ENCODE measurements around the gene C20orf173. TPM values are rescaled to one million over a fixed set of nuclear protein-coding genes. Genes with fewer than 3 reads are reported as not detected.

The C20orf173 gene
- total RNA-seq = not detected
- not detected for total RNA-seq (2013)

GRCh38 chr20:35529552-35529951 lies at the start of gene C20orf173:
C20orf173 (minus strand) TSS chr20:35529652; CDS start chr20:35529373, 279 bp downstream.
- intact Hi-C loops (cut with micrococcal nuclease) = no loop called here
- no peaks in the 10 kb centered on the region for H3K27me3 Mint-ChIP-seq (ENCODE audit: low read depth in 2 of 2)
- H3K4me3 Mint-ChIP-seq = no peak within 1 kb of the TSS
- WGBS (ENCODE audit: insufficient coverage) = 92% methylated on average over 1 of the region's 2 CpGs
- H3K27me3 ChIP-seq (ENCODE audit: control insufficient read depth, insufficient read depth, low read length) = no peaks in the 10 kb centered on the region
- H3K4me1 Mint-ChIP-seq = no peaks in the 10 kb centered on the region
- H3K4me3 ChIP-seq (ENCODE audit: low read length) = no peak within 1 kb of the TSS
- no peaks in the 10 kb centered on the region for H3K9me3 ChIP-seq (ENCODE audit: control insufficient read depth, insufficient read depth, low read length)
- H3K9me3 Mint-ChIP-seq = no peaks in the 10 kb centered on the region
- no peak for DNase-seq
- no peak for ATAC-seq
- no peak for TF ChIP-seq CTCF (IDR thresholded peaks at IDR 0.05)
- no peak within 1 kb of the TSS for H3K27ac Mint-ChIP-seq
- H3K36me3 Mint-ChIP-seq = no peaks in the 10 kb centered on the region
- no peak within 1 kb of the TSS for H3K27ac ChIP-seq (ENCODE audit: low read length)
- no peaks in the 10 kb centered on the region for H3K36me3 ChIP-seq (ENCODE audit: control insufficient read depth, insufficient read depth, low read length)
- H3K4me1 ChIP-seq (ENCODE audit: control insufficient read depth, insufficient read depth, low read length) = no peaks in the 10 kb centered on the region

- peaks cover 3 to 10% of the 10 kb centered on the region in 2 donors for H3K27me3 Mint-ChIP-seq (ENCODE audit: low read depth in 2 of 2)
- ATAC-seq (no peak), DNase-seq (no peak)
- no peaks in the 10 kb centered on the region for H3K4me1 ChIP-seq (ENCODE audit: control insufficient read depth, insufficient read depth, low read length)
- no peak overlapping the region for H3K4me3 ChIP-seq (ENCODE audit: low read length)
- peaks cover 2 to 5% of the 10 kb centered on the region in 2 donors for H3K9me3 Mint-ChIP-seq
- H3K27ac Mint-ChIP-seq = no peak overlapping the region
- intact Hi-C loops (cut with micrococcal nuclease) = no loop called here
- no peak overlapping the region for H3K27ac ChIP-seq (ENCODE audit: low read length)
- peaks cover 8% of the 10 kb centered on the region for H3K36me3 Mint-ChIP-seq
- H3K4me3 Mint-ChIP-seq = no peak overlapping the region
- no peaks in the 10 kb centered on the region for H3K36me3 ChIP-seq (ENCODE audit: control insufficient read depth, insufficient read depth, low read length)
- peaks cover 9% of the 10 kb centered on the region for H3K9me3 ChIP-seq (ENCODE audit: control insufficient read depth, insufficient read depth, low read length)
- H3K4me1 Mint-ChIP-seq = no peaks in the 10 kb centered on the region
- 87% methylated on average over 6 of the region's 6 CpGs for WGBS (ENCODE audit: insufficient coverage)
- H3K27me3 ChIP-seq (ENCODE audit: control insufficient read depth, insufficient read depth, low read length) = no peaks in the 10 kb centered on the region
- TF ChIP-seq CTCF (IDR thresholded peaks at IDR 0.05) = no peak
Measured at GRCh38 chr20:35579196-35579595, 49.7 kb upstream of the C20orf173 start.

GRCh38 chr20:35578469-35578868 lies 49.0 kb upstream of the C20orf173 start:
- ATAC-seq = no peak
- Histone ChIP-seq H3K27ac (ENCODE audit: low read length) (no peak overlapping the region), H3K9me3 (ENCODE audit: control insufficient read depth, insufficient read depth, low read length) (peaks cover 9% of the 10 kb centered on the region), H3K4me3 (ENCODE audit: low read length) (no peak overlapping the region), H3K27me3 (ENCODE audit: control insufficient read depth, insufficient read depth, low read length) (no peaks in the 10 kb centered on the region), H3K4me1 (ENCODE audit: control insufficient read depth, insufficient read depth, low read length) (no peaks in the 10 kb centered on the region), H3K36me3 (ENCODE audit: control insufficient read depth, insufficient read depth, low read length) (no peaks in the 10 kb centered on the region)
- peaks cover 8% of the 10 kb centered on the region for H3K36me3 Mint-ChIP-seq
- WGBS (ENCODE audit: insufficient coverage) = 95% methylated on average over 8 of the region's 8 CpGs
- no peak overlapping the region for H3K4me3 Mint-ChIP-seq
- peaks cover 5 to 14% of the 10 kb centered on the region in 2 donors for H3K27me3 Mint-ChIP-seq (ENCODE audit: low read depth in 2 of 2)
- no peak overlapping the region for H3K27ac Mint-ChIP-seq
- peaks cover 2 to 5% of the 10 kb centered on the region in 2 donors for H3K9me3 Mint-ChIP-seq
- no peaks in the 10 kb centered on the region for H3K4me1 Mint-ChIP-seq
- TF ChIP-seq CTCF (IDR thresholded peaks at IDR 0.05) = no peak
- intact Hi-C loops (cut with micrococcal nuclease) = no loop called here
- no peak for DNase-seq

GRCh38 chr20:35576816-35577215 lies 47.4 kb upstream of the C20orf173 start:
- 52% methylated on average over 3 of the region's 3 CpGs for WGBS (ENCODE audit: insufficient coverage)
- no peaks in the 10 kb centered on the region for H3K27me3 ChIP-seq (ENCODE audit: control insufficient read depth, insufficient read depth, low read length)
- H3K9me3 Mint-ChIP-seq = peaks cover 4 to 9% of the 10 kb centered on the region in 2 donors

More at GRCh38 chr20:35576816-35577215, 47.4 kb upstream of the C20orf173 start:
- H3K4me3 ChIP-seq (ENCODE audit: low read length) = no peak overlapping the region
- Mint-ChIP-seq H3K27ac (no peak overlapping the region), H3K36me3 (peaks cover 15% of the 10 kb centered on the region), H3K4me1 (no peaks in the 10 kb centered on the region), H3K27me3 (ENCODE audit: low read depth in 2 of 2) (peaks cover 5 to 14% of the 10 kb centered on the region in 2 donors), H3K4me3 (no peak overlapping the region)
- intact Hi-C loops (cut with micrococcal nuclease) = no loop called here
- DNase-seq (no peak), ATAC-seq (no peak)
- H3K27ac ChIP-seq (ENCODE audit: low read length) = no peak overlapping the region
- no peaks in the 10 kb centered on the region for H3K36me3 ChIP-seq (ENCODE audit: control insufficient read depth, insufficient read depth, low read length)
- no peaks in the 10 kb centered on the region for H3K4me1 ChIP-seq (ENCODE audit: control insufficient read depth, insufficient read depth, low read length)
- TF ChIP-seq CTCF (IDR thresholded peaks at IDR 0.05) = no peak
- H3K9me3 ChIP-seq (ENCODE audit: control insufficient read depth, insufficient read depth, low read length) = peaks cover 3% of the 10 kb centered on the region
